DMS114 treated with DMSO at 0.1 percent for 48 hours (cell line): ENCODE results near the gene EPHB1.
"Not testable (repeated sequence)": the region's sequence is repeated elsewhere in the genome, so short reads cannot be mapped to it uniquely, and the experiment has no call there.

Experiments used
- DNase-seq: peaks from one replicate; lab custom pipeline; 2025; ENCODE audit not compliant: unreplicated experiment; lab: John Stamatoyannopoulos, UW

EPHB1 gene

DNA sequence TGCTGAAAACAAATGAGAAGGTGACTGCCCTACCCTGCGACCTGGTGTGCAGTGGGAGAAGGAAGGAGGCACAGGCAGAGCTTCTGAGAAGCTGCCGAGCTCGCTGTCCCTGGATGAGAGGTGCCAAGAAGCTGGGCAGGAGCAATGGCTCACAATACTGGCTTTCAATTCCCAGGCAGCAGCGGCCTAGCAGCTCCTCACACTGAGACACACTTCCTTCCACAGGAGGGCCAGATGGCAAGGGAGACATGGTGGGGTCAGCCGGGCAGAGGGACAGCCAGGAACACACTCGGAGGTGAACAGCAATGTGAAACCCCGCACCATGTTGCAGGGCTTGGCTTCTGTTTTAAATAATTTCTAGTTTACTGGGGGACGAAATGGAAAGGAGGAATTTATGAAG, 314.6 kb downstream of the EPHB1 start:
- DNase-seq = no peak

DNA sequence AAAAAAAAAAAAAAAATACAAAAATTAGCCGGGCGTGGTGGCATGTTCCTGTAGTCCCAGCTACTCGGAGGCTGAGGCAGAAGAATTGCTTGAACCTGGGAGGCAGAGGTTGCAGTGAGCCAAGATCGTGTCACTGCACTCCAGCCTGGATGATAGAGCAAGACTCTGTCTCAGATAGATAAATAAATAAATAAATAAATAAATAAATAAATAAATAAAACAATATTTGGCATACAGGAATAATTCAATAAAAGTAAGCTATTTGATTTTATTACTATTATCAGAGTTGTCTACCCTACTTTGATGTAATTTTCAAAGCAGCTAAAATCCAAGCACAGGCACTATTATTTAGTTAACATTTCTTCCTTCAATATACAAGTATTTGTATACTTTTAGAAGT, 319.5 kb downstream of the EPHB1 start:
- DNase-seq = not testable (repeated sequence)

GRCh38 chr3:135117977-135118376, 322.9 kb downstream of the EPHB1 start:
- no peak for DNase-seq

DNA sequence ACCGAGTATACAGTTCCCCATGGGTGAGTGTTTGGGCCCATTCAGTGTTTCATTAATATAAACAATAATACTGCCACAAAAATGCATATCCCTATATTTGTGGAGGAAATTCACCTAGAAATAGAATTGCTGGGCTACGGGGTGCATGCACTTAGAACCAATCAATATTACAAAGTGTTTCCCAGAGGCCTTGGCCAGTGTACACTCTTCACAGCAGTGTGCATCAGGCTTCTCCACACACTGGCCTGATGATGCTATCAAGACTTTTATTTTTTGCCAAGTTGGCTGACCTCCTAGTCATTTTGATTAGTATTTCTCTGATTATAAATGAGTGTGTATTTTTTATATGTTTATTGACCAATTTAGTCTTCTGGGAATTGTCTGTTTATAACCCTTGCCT, 323.7 kb downstream of the EPHB1 start:
- DNase-seq = no peak

- no peak for DNase-seq
These were observed 330.2 kb downstream of the EPHB1 start for GRCh38 chr3:135125171-135125801.

- no peak for DNase-seq
These were observed 332.9 kb downstream of the EPHB1 start for GRCh38 chr3:135127946-135128470.

DNA sequence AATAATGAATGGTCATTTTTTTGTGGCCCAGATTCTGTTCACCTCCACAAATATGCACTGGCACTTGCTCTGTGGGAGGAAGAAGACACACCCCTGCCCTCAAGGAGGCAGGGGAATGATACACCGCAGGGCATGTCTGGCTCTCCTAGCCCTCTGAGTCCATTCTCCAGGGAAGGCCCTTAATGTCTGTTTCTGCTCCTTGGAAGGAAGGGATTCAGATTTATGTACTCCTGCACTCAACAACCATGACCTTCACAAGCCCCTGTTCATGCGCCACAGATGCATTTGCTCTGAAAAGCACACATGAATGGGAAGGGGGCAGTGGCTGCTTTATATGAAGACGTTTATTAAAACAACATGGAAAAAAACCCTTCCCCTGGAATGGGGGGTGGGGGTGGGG, 333.8 kb downstream of the EPHB1 start:
- DNase-seq = no peak

- no peak for DNase-seq
These were observed 336.2 kb downstream of the EPHB1 start for GRCh38 chr3:135131290-135131689.

DNA sequence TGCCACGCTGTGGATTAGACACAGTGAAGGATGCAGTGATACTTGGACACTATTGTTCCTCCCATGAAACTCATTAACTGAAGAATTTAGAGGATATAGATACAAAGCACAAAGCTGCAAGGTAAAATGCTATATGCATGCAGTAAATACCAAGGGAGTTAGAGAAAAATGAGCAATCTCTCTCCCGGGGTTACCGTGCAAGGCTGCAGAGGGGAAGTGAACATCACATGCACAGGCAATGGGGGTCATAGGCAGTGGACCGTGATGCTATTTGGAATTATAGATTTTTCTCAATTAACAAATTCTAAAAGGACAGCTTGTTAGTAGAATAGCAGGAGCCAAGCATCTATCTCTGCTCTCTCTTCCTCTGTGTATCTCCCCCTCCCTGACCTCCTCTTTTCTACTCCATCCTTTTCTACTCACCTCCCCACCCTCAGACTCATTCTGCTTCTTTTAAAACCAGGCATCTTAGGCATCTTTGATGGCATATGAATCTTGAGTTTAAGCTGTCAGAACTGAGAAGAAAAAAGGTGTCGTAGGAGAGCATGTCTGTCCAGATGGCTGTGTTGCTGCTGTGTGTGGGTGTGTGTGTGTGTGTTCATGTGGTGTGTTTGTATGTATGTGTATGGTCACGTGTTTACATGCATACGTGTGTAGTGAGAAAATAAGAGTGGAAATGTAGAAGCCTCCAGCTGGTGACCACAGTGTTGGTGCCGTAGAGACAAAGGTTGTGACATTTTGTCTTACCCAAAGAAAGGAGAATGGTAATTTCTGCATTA, 339.0 kb downstream of the EPHB1 start:
- no peak for DNase-seq

- DNase-seq = no peak
These were observed 339.6 kb downstream of the EPHB1 start for GRCh38 chr3:135134684-135135075.

DNA sequence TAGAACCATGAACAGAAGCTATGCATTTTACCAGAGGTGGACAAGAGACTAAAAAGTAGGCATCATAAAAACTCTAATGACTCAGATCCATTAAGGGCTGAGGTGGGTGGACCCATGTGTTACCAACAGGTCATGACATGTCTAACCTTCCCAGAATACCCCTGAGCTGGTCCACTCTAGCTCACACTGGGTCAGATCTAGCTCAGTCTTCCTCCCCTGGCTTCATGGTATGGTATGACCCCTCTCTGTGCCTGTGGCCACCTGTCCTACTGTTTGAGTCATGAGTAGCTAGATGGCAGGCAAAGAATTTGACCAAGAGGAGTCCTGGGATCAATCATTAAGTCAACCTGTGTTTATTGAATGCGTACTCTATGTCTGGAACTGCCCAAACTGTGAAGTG, 340.4 kb downstream of the EPHB1 start:
- no peak for DNase-seq

GRCh38 chr3:135136361-135137100, 341.5 kb downstream of the EPHB1 start:
- no peak for DNase-seq

GRCh38 chr3:135137296-135137695, 342.2 kb downstream of the EPHB1 start:
- no peak for DNase-seq

DNA sequence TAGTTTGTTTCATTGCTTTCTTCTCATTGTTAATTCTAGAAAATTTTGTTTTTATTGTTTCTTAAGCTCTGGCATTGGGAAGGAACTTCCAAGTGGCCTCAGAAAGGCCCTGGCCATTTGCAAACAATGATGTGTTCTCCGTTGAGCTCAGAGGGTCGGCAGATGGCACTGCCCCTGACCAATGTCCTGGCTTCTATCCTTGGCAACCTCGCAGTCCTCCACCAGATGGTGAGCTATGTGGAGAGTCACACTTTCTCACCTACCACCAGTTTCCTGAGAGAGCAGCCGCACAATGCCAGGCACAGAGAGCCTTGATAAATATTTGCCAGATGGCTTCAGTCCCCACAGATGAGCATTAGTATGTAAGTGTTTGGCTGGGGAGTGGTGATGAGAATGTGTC, 343.7 kb downstream of the EPHB1 start:
- no peak for DNase-seq

- no peak for DNase-seq
These were observed 345.5 kb downstream of the EPHB1 start for GRCh38 chr3:135140591-135140990.

GRCh38 chr3:135141160-135141559, 346.1 kb downstream of the EPHB1 start:
- DNase-seq = no peak

- DNase-seq = no peak
These were observed 346.6 kb downstream of the EPHB1 start for GRCh38 chr3:135141672-135142071.

DNA sequence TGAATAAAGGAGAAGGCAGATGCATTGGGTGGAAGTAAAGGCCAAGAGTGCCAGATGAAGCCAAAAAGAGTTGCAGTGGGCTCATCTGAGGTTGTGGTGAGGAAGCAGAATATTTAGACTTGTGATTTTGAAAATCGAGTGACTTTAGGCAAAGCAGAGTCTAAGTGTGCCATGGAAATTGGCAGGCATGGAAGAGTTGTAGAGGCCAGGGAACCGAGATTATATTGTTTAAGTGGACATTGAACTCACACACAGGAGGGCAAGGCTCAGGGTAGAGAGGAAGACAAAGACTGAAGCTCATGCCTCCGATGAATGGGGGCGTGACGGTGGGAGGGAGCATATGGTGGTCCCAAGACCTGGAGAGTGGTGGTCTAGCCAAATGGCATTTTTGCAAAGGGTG, 347.5 kb downstream of the EPHB1 start:
- DNase-seq = no peak

- DNase-seq = no peak
These were observed 348.4 kb downstream of the EPHB1 start for GRCh38 chr3:135143474-135143873.

DNA sequence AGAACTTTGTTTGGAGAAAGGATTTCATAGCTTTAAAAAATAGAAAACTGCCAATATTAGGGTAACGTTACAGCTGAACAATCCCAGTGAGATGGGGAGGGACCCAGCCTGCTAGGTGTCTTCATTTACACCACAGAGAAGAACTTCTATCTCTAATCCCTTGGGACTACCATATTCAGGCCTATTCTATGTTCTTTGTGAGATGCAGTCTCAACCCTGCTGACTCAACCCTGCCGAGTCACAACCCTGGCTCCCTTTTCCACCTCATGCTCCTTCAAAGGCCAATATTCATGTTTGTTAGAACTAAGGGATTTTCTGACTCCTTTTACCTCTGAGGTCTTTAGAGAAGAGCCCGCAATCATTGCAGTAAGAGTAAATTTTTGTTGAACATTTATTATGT, 350.5 kb downstream of the EPHB1 start:
- no peak for DNase-seq

DNA sequence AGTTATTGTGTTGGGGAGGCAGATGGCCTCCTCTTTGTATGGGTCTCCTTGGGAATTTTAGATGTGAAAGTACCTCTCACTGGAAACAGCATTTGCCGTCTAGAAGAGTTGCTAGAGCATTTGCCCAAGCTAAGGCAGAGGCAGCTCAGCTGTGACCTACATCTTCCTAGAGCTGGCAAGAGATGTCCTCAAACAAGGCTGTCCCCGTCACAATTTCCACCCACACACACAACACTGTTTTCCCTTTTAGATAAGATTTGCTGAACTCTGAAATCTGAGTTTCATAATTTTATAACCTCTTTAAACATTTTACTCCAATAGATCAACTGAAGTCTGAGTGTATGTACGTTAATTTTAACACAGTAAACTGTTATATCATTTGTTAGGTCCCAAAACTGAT, 352.6 kb downstream of the EPHB1 start:
- DNase-seq = no peak
